GM06990 (cell line): ENCODE results near the gene PLCB4.

Source experiments
- DNase-seq: peaks from one replicate; pipeline ENCODE4 v3.0.0-alpha.2; 2011; ENCODE audit not compliant: insufficient read length; ENCODE audit errors: extremely low read depth
- H3K27me3 ChIP-seq: replicated peaks from 2 replicates; pipeline ENCODE4 v1.6.0; 2011; ENCODE audit warnings: low read length; ENCODE audit not compliant: control insufficient read depth, insufficient read depth
- H3K36me3 ChIP-seq: 2 replicates; pipeline ENCODE4 v1.5.1; 2011; ENCODE audit warnings: low read length; ENCODE audit not compliant: control insufficient read depth, insufficient read depth
- H3K4me3 ChIP-seq: replicated peaks from 2 replicates; pipeline ENCODE4 v1.5.1; 2011; ENCODE audit warnings: low read depth, mild to moderate bottlenecking, control low read depth, low read length
- TF ChIP-seq, protein P1 (sequence below): IDR thresholded peaks from 2 replicates; pipeline ENCODE4 v1.5.1; 2011; ENCODE audit warnings: low read length, control low read depth, mild to moderate bottlenecking, inconsistent platforms; ENCODE audit not compliant: insufficient read depth, poor library complexity, severe bottlenecking

The PLCB4 gene

DNA sequence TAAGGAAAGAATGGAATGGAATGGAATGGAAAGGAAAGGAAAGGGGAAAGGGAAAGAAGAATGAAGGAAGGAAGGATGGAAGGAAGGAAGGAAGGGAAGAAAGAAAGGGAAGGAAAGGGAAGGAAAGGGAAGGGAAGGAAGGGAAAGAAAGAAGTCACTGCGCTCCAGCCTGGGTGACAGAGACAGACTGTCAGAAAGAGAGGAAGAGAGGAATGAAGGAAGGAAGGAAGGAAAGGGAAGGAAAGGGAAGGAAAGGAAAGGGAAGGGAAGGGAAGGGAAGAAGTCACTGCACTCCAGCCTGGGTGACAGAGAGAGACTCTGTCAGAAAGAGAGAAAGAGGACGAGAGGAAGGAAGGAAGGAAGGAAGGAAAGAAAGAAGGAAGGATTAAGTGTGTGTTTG, 224.3 kb downstream of the PLCB4 start:
- Histone ChIP-seq H3K4me3 (no peak overlapping the region), H3K27me3 (no peaks in the 10 kb centered on the region; the same call in 1 of the 2 replicates), H3K36me3 (no peaks in the 10 kb centered on the region)
- DNase-seq: no peak
- TF ChIP-seq, protein P1, sequence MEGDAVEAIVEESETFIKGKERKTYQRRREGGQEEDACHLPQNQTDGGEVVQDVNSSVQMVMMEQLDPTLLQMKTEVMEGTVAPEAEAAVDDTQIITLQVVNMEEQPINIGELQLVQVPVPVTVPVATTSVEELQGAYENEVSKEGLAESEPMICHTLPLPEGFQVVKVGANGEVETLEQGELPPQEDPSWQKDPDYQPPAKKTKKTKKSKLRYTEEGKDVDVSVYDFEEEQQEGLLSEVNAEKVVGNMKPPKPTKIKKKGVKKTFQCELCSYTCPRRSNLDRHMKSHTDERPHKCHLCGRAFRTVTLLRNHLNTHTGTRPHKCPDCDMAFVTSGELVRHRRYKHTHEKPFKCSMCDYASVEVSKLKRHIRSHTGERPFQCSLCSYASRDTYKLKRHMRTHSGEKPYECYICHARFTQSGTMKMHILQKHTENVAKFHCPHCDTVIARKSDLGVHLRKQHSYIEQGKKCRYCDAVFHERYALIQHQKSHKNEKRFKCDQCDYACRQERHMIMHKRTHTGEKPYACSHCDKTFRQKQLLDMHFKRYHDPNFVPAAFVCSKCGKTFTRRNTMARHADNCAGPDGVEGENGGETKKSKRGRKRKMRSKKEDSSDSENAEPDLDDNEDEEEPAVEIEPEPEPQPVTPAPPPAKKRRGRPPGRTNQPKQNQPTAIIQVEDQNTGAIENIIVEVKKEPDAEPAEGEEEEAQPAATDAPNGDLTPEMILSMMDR: no peak

DNA sequence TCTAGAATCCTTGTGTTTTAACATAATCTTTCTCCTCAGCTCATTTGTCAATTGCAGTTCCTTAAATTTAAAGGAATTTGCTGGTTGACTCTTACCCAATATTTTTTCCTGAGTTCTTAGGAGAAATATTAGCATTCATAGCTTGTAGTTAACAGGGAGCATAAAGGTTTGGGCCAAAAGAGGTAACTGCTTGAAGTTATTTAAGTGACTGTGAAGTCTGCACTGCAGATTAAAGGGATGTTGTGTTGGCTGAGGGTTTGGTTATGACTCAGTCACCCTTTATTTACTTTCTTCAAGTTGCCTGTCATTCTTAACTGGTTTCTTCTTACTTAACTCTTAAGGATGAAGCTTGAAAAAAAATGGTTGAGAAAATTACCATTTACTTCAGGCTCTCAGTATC, 225.2 kb downstream of the PLCB4 start:
- TF ChIP-seq, protein P1: no peak

DNA sequence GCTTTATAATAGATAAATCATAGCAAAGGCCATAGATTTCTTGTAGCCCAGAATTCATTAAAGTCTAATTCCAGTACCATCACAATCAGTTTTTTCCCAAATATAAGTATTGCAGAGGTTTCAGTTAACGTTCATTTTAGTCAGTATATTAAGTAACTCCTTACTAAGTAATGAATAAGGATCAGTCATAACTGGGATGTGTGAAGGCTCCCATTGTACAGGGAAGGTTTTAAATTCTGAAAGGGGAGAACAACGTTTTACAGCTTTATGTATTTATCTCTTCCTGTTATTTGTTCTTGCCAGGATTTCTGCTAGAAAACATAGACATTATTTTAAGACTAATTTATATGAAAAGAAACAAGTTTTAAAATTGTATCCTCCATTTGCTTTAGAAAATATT, 230.0 kb downstream of the PLCB4 start:
- no peak overlapping the region for H3K4me3 ChIP-seq
- TF ChIP-seq, protein P1: no peak
- no peaks in the 10 kb centered on the region for H3K36me3 ChIP-seq
- DNase-seq: no peak
- H3K27me3 ChIP-seq: no peaks in the 10 kb centered on the region

More for the DNA sequence above, 225.2 kb downstream of the PLCB4 start:
- no peaks in the 10 kb centered on the region; the same call in 1 of the 2 replicates for H3K27me3 ChIP-seq
- DNase-seq: no peak
- no peak overlapping the region for H3K4me3 ChIP-seq
- H3K36me3 ChIP-seq: no peaks in the 10 kb centered on the region

DNA sequence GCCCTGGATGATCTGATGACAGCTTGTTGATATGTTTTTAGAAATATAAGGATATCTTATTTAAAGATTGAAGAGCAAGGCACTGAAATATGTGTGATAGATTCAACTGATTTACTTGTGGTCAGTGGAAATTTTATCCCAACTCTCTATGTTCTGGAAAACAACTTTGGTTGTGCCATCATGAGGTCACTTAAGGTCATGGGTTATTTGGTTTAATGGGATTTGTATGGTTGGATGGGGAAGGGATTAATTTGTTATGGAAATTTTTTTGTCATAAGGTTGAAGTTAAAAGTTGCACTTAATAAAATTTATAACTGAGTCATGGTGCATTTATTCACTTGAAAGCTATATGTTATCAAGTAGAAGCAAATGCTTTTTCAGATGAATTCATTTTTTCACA, 231.2 kb downstream of the PLCB4 start:
- no peak for DNase-seq

DNA sequence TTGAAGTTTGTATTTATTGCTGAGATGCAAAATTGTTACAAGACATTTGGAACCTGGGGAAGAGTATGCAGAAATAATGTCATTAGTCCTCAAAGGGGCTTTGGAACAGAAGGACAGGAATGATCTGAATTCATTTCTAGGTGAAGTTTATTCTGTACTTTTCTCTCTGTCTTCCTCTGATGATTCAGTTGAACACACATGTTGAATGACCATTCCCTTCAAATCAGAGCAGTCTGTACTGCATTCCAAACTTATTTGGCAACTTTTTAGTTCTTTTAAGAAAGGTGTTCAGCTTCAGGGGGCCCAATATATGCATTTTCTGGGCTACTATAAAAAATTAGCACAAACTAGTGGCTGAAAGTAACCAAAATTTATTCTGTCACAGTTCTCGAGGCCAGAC, 231.6 kb downstream of the PLCB4 start:
- DNase-seq: no peak
- TF ChIP-seq, protein P1: no peak
- H3K4me3 ChIP-seq: no peak overlapping the region
- H3K36me3 ChIP-seq: no peaks in the 10 kb centered on the region
- H3K27me3 ChIP-seq: no peaks in the 10 kb centered on the region

More for the DNA sequence above, 231.2 kb downstream of the PLCB4 start:
- TF ChIP-seq, protein P1: no peak
- no peaks in the 10 kb centered on the region for H3K36me3 ChIP-seq
- H3K27me3 ChIP-seq: no peaks in the 10 kb centered on the region
- H3K4me3 ChIP-seq: no peak overlapping the region
